GM08714 (cell line): ENCODE measurements around the gene PPDPF.
A peak's percentile ranks its signal among the peaks of the same experiment; 100 is the strongest.

Source experiments
- H3K4me3 ChIP-seq: fragments of 200-500 bp; sonication (Bioruptor generic); 2 replicates; pipeline ENCODE4 v1.5.1; 2014; ENCODE audit warnings: mild to moderate bottlenecking, low read length, inconsistent platforms
- ZNF274 ChIP-seq: IDR thresholded peaks from 2 replicates; pipeline ENCODE4 v1.6.1; 2012; ENCODE audit warnings: mild to moderate bottlenecking, low read depth, low read length

The PPDPF gene

DNA sequence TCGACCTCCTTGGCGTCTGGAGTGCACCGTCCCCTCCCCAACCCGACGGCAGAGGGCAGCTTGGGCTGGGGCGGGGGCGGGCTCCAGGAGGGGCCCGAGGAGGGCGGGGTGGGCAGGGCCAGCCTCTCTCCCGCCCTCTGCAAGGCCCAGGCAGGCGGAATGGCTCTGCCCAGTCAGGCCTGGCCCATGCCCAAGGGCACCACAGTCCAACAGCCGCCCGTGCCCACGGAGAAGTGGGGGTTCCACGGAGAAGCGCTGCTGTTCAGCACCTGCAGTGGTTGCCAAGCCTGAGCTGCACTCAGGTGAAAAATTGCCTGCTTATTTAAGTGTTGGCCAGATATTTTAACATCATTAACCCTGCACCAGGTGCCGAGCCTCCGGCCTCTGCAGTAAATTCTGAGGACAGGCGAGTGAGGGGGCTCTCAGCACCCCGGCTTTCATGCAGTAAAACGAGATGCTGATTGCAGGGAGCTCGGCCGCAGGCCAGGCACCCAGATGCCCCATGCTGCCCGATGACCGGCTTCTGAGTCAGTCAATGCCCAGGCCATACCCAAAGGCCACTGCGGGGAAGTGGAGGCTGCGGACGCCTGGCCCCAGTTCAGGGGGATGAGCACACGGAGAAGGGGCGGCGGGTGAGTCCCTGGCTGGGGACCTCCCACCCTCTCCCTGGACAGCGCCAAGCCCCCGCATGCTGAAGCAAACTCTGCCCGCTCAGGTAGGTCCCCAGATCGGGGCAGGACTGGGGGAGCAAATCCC is 27.3 kb downstream of the PPDPF start, which contains the start of gene SRMS:
TSS of gene SRMS (minus strand) at position 25 of the 756 bp plus-strand sequence. CDS start 286 bp downstream, outside the sequence.
- no peak for TF ChIP-seq ZNF274
- H3K4me3 ChIP-seq: no peak within 1 kb of the TSS

DNA sequence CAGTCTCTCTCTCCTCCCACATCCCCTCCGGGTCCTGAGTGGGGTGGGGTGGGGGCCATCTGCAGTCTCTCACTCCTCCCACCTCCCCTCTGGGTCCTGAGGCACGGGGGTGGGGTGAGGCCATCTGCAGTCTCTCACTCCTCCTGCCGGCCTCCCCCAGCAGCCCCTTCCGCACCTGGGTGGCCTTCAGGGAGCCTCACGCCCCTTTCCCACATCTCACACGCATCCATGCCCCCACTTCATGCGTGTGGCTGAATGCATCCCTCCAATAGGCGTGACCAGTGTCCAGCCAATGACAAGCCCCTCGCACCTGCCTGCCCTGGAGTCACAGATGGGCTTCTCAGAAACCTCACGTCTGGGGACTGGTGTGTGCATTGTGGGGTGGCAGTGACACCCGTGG is 28.0 kb downstream of the PPDPF start:
- no peak for TF ChIP-seq ZNF274
- H3K4me3 ChIP-seq: no peak overlapping the region

DNA sequence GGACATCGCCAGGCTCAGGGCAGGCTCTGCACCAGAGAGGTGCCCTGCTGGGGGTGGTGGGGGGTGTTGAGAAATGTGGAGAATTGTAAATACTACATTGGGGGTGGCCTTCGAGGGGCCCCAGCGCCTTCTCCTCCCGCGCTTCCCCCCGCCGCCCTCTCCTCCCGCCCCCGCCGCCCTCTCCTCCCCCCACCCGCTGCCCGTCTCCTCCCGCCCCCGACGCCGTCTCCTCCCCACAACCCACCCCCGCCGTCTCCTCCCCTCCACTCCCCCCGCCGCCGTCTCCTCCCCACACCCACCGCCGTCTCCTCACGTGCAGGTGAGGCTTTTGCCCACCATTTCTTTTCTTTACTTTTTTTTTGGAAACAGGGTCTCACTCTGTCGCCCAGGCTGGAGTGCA is 28.5 kb downstream of the PPDPF start:
- H3K4me3 ChIP-seq: no peak overlapping the region
- no peak for TF ChIP-seq ZNF274

DNA sequence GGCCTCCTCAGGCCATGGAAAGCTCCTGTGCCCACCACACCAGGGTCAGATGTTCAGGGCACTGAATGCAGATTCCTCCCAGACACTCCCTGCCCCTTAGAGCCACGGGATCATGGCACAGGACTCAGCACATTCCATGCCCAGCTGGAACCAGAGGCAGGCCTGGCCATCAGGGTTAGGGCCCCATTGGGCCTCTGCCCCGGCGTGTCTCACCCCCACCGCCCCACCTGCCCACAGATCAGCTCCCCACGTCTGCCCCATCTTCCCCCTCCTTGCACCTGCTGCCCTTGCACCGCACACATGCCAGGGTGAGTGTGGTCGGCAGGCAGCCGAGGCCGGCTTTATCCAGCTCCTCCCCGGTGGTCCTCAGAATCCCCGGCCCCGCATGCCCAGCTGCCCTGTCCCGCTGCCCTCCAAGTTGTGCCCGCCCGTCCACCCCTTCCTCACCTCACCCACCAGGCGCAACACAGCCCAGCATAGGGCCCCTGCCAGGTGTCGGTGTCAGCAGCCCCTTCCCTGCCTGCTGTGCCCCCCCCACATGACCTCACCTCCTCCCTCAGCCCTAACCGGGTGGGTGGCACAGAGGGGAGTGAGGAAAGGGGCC is 29.2 kb downstream of the PPDPF start:
- no peak overlapping the region for H3K4me3 ChIP-seq
- no peak for TF ChIP-seq ZNF274

DNA sequence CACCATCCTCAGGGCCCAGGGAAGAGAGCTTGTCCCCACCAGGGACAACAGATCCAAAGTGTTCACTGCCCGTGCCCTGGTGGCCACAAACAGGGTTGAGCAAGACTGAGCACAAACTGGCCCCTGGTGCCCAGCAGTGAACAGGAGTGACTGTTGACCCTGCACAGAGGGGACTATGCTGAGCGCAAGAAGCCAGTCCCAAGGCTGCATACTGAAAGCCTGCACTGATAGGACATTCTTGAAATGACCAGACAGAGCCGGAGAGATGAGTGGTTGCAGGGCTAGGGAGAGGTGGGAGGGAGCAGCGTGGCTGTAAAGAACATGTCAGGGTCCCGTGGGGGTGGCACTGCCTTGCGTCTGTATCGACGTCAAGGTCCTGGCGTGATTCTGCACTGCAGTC is 30.5 kb downstream of the PPDPF start:
- no peak for TF ChIP-seq ZNF274

DNA sequence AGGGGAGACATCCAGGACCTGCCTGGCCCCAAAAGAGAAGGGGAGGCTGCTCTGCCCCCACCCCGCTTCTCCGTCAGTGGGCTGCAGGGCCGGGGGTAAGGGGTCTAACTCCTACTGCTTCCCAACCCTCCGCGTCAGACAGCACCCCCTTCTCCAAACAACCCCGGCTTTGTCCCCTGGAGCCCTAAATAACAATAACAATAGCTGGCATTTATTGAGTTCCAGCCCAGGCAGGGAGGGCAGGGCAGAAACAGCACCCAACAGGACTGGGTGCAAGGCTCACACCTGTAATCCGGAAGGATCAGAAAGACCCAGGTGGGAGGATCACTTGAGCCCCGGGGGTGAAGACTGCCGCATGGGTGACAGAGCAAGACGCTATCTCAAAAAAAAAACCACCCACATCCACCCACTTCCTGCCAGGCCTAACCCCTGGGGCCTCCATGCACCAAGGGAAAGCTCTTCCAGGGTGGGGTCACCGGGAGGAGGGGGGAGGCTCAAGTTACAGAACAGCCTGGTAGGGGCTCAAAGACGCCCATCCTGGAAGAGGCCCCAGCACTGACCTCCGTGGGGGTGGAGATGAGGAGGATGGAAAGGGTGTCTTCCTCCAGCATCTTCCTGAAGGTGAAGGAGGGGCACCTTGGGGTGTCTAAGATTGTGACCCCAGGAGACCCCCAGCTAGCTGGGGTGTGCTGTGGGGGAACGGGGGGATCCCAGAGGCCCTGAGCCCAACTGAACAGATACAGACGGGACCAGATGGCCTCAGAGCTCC is 32.1 kb downstream of the PPDPF start:
- H3K4me3 ChIP-seq: no peak overlapping the region
- TF ChIP-seq ZNF274: no peak

More for the DNA sequence above, 30.5 kb downstream of the PPDPF start:
- H3K4me3 ChIP-seq: no peak overlapping the region

DNA sequence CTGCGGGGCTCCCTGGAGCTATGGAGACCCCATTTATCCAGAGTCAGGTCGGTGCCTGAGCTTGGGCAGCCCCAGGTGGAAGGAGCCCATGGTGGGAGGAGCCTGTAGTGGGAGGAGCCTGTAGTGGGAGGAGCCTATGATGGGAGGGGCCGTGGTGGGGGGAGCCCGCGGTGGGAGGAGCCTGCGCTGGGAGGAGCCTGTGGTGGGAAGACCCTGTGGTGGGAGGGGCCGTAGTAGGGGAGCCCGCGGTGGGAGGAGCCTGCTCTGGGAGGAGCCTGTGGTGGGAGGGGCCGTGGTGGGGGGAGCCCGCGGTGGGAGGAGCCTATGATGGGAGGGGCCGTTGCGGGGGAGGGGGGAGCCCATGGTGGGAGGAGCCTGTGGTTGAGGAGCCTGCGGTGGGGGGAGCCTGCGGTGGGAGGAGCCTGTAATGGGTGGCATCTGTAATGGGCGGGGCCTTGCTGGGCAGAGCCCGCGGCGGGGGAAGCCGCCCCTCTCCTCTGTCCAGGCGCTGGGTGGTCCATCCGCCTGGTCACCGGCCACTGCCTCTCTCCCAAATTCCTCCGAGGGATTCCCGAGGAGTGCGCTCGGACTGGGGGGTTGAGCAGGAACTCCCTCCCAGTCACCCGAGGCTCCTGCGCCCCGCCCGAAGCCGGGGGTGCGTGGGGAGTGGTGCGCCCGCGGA is 32.8 kb downstream of the PPDPF start:
- H3K4me3 ChIP-seq: peak overlapping the region; percentile 47; the same call in 1 of the 2 replicates
- no peak for TF ChIP-seq ZNF274

DNA sequence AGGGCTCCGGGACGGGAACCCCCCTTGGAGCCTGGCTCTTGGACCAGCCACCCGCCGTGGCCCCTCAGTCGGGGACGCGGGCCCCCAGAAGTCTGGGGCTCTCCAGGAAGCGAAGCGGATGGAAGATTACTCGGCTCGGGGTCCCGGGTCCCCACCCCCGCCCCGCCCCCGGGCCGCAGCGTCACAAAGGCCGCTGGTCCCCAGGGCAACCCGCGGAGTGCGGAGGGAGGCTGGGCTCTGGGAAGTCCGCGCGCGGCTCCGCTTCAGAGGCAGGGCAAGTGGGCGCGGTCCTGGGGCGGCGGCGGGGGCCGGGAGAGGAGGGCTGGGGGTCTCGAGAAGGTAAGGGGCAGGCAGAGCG is 33.3 kb downstream of the PPDPF start, which contains the start of gene FNDC11:
TSS of gene FNDC11 (plus strand) at position 227 of the 358 bp plus-strand sequence. CDS start 1,505 bp downstream, outside the sequence.
- peak within 1 kb of the TSS; percentile 47; the same call in 1 of the 2 replicates for H3K4me3 ChIP-seq
- TF ChIP-seq ZNF274: no peak

DNA sequence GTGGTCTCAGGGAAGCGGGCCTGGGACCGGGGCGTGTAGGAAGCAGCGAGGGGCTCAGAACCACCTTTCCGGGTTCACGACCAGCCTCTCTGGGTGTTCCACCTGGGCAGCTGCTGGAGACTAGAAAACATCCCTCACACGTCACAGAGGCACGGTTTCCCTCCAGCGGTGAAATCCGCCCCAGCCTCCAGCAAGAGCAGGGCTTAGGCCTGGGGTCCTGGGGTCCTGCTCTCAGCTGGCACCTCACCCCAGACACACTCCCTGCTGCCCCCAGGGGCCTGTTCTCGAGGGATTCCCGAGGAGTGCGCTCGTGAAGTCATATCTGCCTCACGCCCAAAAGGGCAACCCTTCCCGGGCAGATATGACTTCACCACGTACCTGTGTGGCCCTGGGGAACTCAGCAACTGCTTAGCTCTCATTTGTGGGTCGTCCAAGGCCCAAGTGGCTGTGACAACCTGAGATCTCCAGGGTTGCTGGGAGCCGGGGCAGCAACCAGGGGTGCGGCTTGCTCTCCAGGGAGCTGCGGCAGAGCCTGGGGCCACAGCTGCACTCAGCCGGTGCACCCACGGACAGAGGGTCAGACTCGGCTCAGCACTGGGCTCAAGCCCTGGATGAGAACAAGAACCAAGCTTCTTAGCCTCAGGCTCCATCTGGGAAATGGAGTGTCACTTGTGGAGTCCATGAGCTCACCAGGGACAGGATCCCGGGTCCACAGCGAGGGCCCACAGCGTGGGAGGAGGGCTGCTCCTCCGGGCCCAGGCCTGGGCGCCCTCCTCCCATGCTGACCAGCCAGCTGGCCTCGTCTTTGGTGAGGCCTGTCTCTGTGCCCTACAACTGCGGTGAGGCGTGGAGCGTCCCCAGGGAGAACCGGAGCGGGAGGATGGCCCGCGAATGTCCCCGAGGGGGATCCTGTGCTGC is 34.1 kb downstream of the PPDPF start:
- no peak for TF ChIP-seq ZNF274
- H3K4me3 ChIP-seq: no peak overlapping the region

DNA sequence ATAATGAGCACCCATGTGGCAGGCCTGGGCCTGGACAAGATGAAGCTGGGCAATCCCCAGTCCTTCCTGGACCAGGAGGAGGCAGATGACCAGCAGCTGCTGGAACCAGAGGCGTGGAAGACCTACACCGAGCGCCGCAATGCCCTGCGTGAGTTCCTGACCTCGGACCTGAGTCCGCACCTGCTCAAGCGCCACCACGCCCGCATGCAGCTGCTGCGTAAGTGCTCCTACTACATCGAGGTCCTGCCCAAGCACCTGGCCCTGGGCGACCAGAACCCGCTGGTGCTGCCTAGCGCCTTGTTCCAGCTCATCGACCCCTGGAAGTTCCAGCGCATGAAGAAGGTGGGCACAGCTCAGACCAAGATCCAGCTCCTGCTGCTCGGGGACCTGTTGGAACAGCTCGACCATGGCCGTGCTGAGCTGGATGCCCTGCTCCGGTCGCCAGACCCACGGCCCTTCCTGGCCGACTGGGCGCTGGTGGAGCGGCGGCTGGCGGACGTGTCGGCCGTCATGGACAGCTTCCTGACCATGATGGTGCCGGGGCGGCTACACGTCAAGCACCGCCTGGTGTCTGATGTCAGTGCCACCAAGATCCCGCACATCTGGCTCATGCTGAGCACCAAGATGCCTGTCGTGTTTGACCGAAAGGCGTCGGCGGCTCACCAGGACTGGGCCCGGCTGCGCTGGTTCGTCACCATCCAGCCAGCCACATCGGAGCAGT is 35.3 kb downstream of the PPDPF start:
- no peak for TF ChIP-seq ZNF274
- no peak overlapping the region for H3K4me3 ChIP-seq

DNA sequence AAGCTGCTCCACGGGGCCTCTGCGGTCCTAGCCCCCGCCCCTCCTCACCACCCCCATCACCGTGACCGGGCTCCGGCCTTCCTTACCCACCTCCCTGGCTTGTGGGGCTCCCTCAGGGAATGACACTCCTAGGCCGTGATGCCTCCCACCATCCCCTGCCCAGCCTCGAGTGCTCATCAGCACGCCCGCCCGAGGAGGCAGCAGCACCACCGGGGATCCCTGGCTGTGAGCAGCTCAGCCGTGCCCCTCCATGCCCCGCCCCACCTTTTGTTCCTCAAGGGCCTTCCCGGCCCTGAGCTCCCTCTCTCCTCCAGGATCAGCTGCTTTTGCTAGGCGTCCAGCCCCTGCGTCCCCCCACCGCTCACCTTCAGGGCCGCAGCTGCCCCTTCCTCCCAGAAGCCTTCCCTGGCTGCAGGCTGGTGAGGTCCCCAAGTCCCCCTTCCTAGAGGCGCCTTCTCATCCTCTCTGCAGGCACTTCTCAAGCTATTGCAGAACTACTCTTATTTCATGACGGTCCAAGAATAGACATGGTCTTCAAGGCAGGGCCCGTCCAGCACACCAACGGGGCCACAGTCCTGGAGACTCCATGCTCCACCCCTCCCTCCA is 36.4 kb downstream of the PPDPF start:
- no peak for TF ChIP-seq ZNF274

DNA sequence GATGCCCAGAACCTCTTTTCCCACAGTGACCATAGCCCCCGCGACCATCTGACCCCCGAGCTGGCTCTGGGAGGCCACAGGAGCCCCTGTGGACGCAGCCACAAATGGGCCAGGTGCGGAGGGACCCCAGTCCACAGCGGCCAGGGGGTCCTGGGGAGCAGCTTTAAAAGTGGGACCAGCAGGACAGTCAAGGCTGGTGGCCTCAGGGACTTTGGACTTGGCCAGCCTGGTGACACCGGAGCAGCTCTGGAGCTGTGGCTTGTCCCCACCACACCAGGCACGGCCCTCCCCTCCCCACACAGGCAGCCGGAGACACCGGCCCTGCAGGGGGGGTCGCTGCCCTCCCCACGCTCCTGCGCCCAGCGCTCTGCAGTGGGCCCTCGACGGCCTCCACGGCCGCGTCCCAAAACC is 36.9 kb downstream of the PPDPF start:
- H3K4me3 ChIP-seq: no peak overlapping the region
- TF ChIP-seq ZNF274: no peak

More for the DNA sequence above, 36.4 kb downstream of the PPDPF start:
- H3K4me3 ChIP-seq: no peak overlapping the region
